HepG2 (cell line): ENCODE results near the gene NOXO1. TPM values are rescaled to one million over a fixed set of nuclear protein-coding genes. Genes with fewer than 3 reads are reported as not detected.
A peak's percentile ranks its signal among the peaks of the same experiment; 100 is the strongest.

ENCODE experiments used
- AKAP8 ChIP-seq: sonication (generic); formaldehyde crosslinking; IDR thresholded peaks from 2 replicates; pipeline ENCODE4 v1.5.1; 2020; ENCODE audit warnings: mild to moderate bottlenecking, missing genetic modification reagents
- BCL6 ChIP-seq: IDR thresholded peaks from 2 replicates; pipeline ENCODE4 v1.6.1; 2016; ENCODE audit warnings: missing genetic modification reagents, missing compliant biosample characterization
- FIP1L1 ChIP-seq: fragments of 200-400 bp; formaldehyde crosslinking; IDR thresholded peaks from 2 replicates; pipeline ENCODE4 v1.6.1; 2018; ENCODE audit warnings: low read depth, mild to moderate bottlenecking, low read length, moderate library complexity, borderline replicate concordance; ENCODE audit not compliant: insufficient read depth
- KLF16 ChIP-seq, 2 experiments: sonication (generic) in 1 of 2; formaldehyde crosslinking in 1 of 2; IDR thresholded peaks; 2 replicates each; pipeline versions ENCODE4 v1.6.1 to v1.8.0; 2016 to 2023; ENCODE audit warnings: missing genetic modification reagents in 2 of 2, missing compliant biosample characterization in 1 of 2
- MXI1 ChIP-seq: IDR thresholded peaks from 3 replicates; pipeline ENCODE4 v1.6.1; 2012; ENCODE audit warnings: low read depth, low read length, inconsistent platforms, borderline replicate concordance
- POLR2A ChIP-seq, 2 experiments: IDR thresholded peaks; 2 replicates each; pipeline ENCODE4 v1.6.1; 2011; ENCODE audit warnings: low read depth in 2 of 2, low read length in 2 of 2, mild to moderate bottlenecking in 1 of 2, moderate library complexity in 1 of 2; ENCODE audit not compliant: insufficient read depth in 1 of 2
- PRMT3 ChIP-seq: sonication (generic); formaldehyde crosslinking; IDR thresholded peaks from 2 replicates; pipeline ENCODE4 v1.8.1; 2022; ENCODE audit warnings: low read depth, mild to moderate bottlenecking, moderate library complexity, missing genetic modification reagents, borderline replicate concordance
- SAP130 ChIP-seq: IDR thresholded peaks from 2 replicates; pipeline ENCODE4 v1.6.1; 2016; ENCODE audit warnings: low read depth
- THAP11 ChIP-seq: IDR thresholded peaks from 2 replicates; pipeline ENCODE4 v1.6.1; 2016; ENCODE audit warnings: missing biosample characterization, missing genetic modification reagents
- ZBTB26 ChIP-seq: IDR thresholded peaks from 2 replicates; pipeline ENCODE4 v1.6.1; 2016; ENCODE audit warnings: missing compliant biosample characterization, missing genetic modification reagents, borderline replicate concordance
- ZBTB33 ChIP-seq: sonication (generic); formaldehyde crosslinking; IDR thresholded peaks from 2 replicates; pipeline ENCODE4 v1.4.0; 2020; ENCODE audit warnings: missing genetic modification reagents
- ZNF367 ChIP-seq: sonication (generic); formaldehyde crosslinking; IDR thresholded peaks from 2 replicates; pipeline ENCODE4 v1.4.0; 2020; ENCODE audit warnings: missing genetic modification reagents, borderline replicate concordance
- polyA plus RNA-seq, 8 experiments: library from polyadenylated mRNA; depleted of rRNA in 3 of 8; stranded (reverse) in 7 of 8; unstranded in 1 of 8; fragments of >200 nt; fragmentation: Illumina TruSeq in 4 of 8; extraction: Trizol in 4 of 8; gene quantifications; 2 replicates each; pipeline versions ENCODE4 v1.2.1 to v1.2.3, GENCODE V29; 2011 to 2016; ENCODE audit warnings: low read depth in 4 of 8, missing spikeins in 1 of 8, mixed read lengths in 1 of 8; ENCODE audit not compliant: insufficient read depth in 1 of 8
- total RNA-seq, 5 experiments: library from RNA; depleted of rRNA; stranded (reverse); fragments of >200 nt; fragmentation: Illumina TruSeq; extraction: Trizol; gene quantifications; 2 replicates each; pipeline ENCODE4 v1.2.3, GENCODE V29; 2016; ENCODE audit warnings: low read depth in 1 of 5
- TF ChIP-seq, protein P1 (sequence below): sonication (generic); formaldehyde crosslinking; IDR thresholded peaks from 2 replicates; pipeline ENCODE4 v1.4.0; 2020; ENCODE audit warnings: mild to moderate bottlenecking, missing genetic modification reagents
- TF ChIP-seq, protein P2 (sequence below): sonication (generic); IDR thresholded peaks from 2 replicates; pipeline ENCODE4 v1.6.1; 2016; ENCODE audit warnings: low read depth, borderline replicate concordance
- TF ChIP-seq, protein P3 (sequence below), 2 experiments: sonication (generic) in 1 of 2; formaldehyde crosslinking in 1 of 2; IDR thresholded peaks; 2 replicates each; pipeline versions ENCODE4 v1.6.1 to v1.9.0; 2014 to 2022; ENCODE audit warnings: antibody characterized with exemption in 1 of 2, borderline replicate concordance in 1 of 2, inconsistent platforms in 1 of 2, low read depth in 1 of 2, missing genetic modification reagents in 1 of 2

NOXO1 gene
- total and polyA plus RNA-seq, 2 of the 13 experiments (the other 11 are each of a cell fraction or from before 2014, with no cell fraction given) = 0.69 to 1.4 TPM

DNA sequence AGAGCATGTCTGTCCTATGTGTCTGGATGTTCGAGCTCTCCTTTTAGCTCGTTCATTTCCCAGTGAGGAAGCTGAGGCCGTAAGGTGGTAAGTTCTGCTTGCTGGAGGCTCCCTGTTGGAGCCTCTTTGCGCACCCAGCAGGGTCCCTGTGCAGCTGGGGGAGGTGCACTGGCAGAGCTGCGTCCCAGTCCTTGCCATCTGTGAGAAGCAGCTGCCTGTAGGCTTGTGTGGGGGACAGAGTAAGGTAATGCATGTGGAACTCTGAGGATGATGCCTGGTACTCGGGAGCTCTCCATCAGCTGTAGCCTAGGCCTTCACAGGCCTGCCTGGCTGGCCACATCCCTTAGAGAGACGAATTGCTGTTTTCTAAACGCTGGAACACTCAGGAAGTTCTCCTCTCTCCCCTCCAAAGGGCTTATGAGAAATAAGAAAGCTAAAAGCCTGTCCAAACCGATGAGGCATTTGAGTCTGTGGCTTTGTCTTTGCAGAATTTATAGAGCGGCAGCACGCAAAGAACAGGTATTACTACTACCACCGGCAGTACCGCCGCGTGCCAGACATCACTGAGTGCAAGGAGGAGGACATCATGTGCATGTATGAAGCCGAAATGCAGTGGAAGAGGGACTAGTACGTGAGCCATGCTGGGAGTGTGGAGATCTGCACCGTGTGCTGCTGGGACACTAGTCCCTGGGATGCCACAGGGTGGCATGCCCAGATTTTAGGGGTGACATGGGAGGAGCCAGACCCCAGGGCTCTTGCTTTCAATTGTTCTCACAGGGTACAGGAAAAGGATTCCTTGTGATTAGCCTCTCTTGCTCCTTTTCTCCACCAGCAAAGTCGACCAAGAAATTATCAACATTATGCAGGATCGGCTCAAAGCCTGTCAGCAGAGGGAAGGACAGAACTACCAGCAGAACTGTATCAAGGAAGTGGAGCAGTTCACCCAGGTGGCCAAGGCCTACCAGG lies 20.3 kb downstream of the NOXO1 start (continued):
- 0 out of 4 replicates have a peak, but pooled peaks of 1 of the 2 experiments have one; percentile 45 for TF ChIP-seq KLF16 (CRISPR knock-in tag; IDR thresholded peaks at IDR 0.05)
- 0 out of 2 replicates have a peak, but pooled peaks have one; percentile 14 for TF ChIP-seq ZBTB26
- TF ChIP-seq AKAP8 (CRISPR knock-in tag) = 0 out of 2 replicates have a peak, but pooled peaks have one; percentile 21
- TF ChIP-seq, protein P1, sequence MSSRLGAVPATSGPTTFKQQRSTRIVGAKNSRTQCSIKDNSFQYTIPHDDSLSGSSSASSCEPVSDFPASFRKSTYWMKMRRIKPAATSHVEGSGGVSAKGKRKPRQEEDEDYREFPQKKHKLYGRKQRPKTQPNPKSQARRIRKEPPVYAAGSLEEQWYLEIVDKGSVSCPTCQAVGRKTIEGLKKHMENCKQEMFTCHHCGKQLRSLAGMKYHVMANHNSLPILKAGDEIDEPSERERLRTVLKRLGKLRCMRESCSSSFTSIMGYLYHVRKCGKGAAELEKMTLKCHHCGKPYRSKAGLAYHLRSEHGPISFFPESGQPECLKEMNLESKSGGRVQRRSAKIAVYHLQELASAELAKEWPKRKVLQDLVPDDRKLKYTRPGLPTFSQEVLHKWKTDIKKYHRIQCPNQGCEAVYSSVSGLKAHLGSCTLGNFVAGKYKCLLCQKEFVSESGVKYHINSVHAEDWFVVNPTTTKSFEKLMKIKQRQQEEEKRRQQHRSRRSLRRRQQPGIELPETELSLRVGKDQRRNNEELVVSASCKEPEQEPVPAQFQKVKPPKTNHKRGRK (CRISPR knock-in tag) = no peak
- TF ChIP-seq, protein P2, sequence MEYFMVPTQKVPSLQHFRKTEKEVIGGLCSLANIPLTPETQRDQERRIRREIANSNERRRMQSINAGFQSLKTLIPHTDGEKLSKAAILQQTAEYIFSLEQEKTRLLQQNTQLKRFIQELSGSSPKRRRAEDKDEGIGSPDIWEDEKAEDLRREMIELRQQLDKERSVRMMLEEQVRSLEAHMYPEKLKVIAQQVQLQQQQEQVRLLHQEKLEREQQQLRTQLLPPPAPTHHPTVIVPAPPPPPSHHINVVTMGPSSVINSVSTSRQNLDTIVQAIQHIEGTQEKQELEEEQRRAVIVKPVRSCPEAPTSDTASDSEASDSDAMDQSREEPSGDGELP = peak; percentile 23; the same call in 1 of the 2 replicates
- 0 out of 2 replicates have a peak, but pooled peaks have one; percentile 23 for TF ChIP-seq PRMT3
- TF ChIP-seq THAP11 (CRISPR knock-in tag) = 0 out of 2 replicates have a peak, but pooled peaks have one; percentile 34
- peak; percentile 15; the same call in 1 of the 2 replicates for TF ChIP-seq ZBTB33 (CRISPR knock-in tag)
- TF ChIP-seq, protein P3, sequence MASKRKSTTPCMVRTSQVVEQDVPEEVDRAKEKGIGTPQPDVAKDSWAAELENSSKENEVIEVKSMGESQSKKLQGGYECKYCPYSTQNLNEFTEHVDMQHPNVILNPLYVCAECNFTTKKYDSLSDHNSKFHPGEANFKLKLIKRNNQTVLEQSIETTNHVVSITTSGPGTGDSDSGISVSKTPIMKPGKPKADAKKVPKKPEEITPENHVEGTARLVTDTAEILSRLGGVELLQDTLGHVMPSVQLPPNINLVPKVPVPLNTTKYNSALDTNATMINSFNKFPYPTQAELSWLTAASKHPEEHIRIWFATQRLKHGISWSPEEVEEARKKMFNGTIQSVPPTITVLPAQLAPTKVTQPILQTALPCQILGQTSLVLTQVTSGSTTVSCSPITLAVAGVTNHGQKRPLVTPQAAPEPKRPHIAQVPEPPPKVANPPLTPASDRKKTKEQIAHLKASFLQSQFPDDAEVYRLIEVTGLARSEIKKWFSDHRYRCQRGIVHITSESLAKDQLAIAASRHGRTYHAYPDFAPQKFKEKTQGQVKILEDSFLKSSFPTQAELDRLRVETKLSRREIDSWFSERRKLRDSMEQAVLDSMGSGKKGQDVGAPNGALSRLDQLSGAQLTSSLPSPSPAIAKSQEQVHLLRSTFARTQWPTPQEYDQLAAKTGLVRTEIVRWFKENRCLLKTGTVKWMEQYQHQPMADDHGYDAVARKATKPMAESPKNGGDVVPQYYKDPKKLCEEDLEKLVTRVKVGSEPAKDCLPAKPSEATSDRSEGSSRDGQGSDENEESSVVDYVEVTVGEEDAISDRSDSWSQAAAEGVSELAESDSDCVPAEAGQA (IDR thresholded peaks at IDR 0.05; ENCODE audit: low read depth) = no peak
- TF ChIP-seq, protein P3 (CRISPR knock-in tag; IDR thresholded peaks at IDR 0.05; ENCODE audit: borderline replicate concordance) = no peak
- peak; percentile 83 to 91 for TF ChIP-seq POLR2A (IDR thresholded peaks at IDR 0.05; ENCODE audit: insufficient read depth in 1 of 2, low read depth in 2 of 2, low read length in 2 of 2)
- TF ChIP-seq FIP1L1 = 0 out of 2 replicates have a peak, but pooled peaks have one; percentile 38
- no peak for TF ChIP-seq ZNF367 (CRISPR knock-in tag)
- TF ChIP-seq MXI1 = no peak
- peak; percentile 12 for TF ChIP-seq SAP130 (CRISPR knock-in tag)
- no peak for TF ChIP-seq BCL6 (CRISPR knock-in tag)
